ENCODE measurements around the gene CDHR5.
A peak's percentile ranks its signal among the peaks of the same experiment; 100 is the strongest.

Gene CDHR5

GRCh38 chr11:612201-612960 is 12.4 kb downstream of the CDHR5 start:
- DNase-seq (ENCODE audit: insufficient read length, low spot score) (peak; percentile 36), FAIRE-seq (no peak)

GRCh38 chr11:611001-611996 is 13.5 kb downstream of the CDHR5 start:
- DNase-seq (ENCODE audit: insufficient read length, low spot score), result no peak
- FAIRE-seq, result no peak

- no peak for DNase-seq (ENCODE audit: insufficient read length, low spot score)
- no peak for FAIRE-seq
These were observed 14.5 kb downstream of the CDHR5 start for GRCh38 chr11:610146-610801.

- FAIRE-seq (no peak), DNase-seq (ENCODE audit: insufficient read length, low spot score) (no peak)
These were observed 15.4 kb downstream of the CDHR5 start for GRCh38 chr11:609341-609811.

GRCh38 chr11:608791-609251 is 15.9 kb downstream of the CDHR5 start:
- FAIRE-seq, result no peak

GRCh38 chr11:607971-608659 is 16.6 kb downstream of the CDHR5 start:
- no peak for DNase-seq (ENCODE audit: insufficient read length, low spot score)
- FAIRE-seq, result no peak

More at GRCh38 chr11:608791-609251, 15.9 kb downstream of the CDHR5 start:
- DNase-seq (ENCODE audit: insufficient read length, low spot score), result no peak

DNA sequence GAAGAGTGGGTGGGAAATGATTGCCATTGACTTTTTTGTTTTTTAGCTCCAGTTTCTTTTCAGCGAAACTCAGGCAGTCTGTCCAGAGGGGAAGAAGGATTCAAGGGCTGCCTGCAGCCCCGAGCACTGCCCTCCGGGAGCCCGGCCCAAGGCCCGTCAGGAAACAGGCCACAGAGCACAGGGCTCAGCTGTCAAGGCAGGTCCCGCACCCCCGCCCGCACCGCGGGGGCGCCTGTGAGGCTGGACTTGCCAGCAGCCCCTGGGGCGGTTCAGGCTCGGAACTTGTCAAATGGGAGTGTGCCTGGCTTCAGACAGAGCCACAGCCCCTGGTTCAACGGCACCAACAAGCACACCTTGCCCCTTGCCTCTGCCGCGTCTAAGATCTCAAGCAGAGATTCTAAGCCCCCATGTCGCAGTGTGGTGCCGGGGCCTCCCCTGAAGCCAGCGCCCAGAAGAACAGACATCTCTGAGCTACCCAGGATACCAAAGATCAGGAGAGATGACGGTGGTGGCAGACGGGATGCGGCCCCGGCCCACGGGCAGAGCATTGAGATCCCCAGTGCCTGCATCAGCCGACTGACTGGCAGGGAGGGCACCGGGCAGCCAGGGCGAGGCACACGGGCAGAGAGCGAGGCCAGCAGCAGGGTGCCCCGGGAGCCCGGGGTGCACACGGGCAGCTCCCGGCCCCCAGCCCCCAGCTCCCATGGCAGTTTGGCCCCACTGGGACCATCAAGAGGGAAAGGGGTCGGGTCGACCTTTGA is 17.6 kb downstream of the CDHR5 start:
- FAIRE-seq (no peak), DNase-seq (ENCODE audit: insufficient read length, low spot score) (no peak)

DNA sequence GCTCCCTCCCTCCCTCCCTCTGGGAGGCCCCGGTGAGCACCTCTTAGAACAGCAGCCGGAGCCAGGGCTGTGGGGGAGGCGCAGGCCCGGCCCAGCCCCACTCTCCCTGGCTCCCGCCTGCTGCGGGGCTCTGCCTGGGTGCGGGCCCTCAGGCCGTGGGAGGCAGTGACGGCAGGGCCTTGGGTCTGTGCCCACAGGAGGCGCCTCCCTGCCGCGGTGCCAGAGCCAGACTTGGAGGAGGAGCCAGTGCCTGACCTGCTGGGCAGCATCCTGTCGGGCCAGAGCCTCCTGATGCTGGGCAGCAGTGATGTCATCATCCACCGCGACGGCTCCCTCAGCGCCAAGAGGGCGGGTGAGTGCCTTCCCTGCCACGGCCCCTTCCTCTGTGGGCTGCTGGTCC is 18.5 kb downstream of the CDHR5 start:
- DNase-seq (ENCODE audit: insufficient read length, low spot score), result no peak
- no peak for FAIRE-seq

GRCh38 chr11:605286-606129 is 19.2 kb downstream of the CDHR5 start:
- no peak for FAIRE-seq

DNA sequence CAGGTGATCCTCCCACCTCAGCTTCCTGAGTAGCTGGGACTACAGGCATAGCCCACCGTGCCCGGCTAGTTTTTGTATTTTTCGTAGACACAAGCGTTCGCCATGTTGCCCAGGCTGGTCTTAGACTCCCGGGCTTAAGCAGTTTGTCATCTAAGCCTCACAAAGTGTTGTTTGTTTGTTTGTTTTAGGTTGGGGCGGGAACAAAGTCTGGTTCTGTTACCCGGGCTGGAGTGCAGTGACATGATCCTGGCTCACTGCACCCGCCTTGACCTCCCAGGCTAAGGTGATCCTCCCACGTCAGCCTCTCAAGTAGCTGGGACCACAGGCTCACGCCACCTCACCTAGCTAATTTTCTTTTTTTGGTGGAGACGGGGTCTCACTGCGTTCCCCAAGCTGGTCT is 21.6 kb downstream of the CDHR5 start:
- FAIRE-seq, result no peak

More at GRCh38 chr11:605286-606129, 19.2 kb downstream of the CDHR5 start:
- no peak for DNase-seq (ENCODE audit: insufficient read length, low spot score)

GRCh38 chr11:601573-602245 is 23.0 kb downstream of the CDHR5 start:
- no peak for FAIRE-seq
- no peak for DNase-seq (ENCODE audit: insufficient read length, low spot score)

More for the DNA sequence above, 21.6 kb downstream of the CDHR5 start:
- DNase-seq (ENCODE audit: insufficient read length, low spot score), result no peak

- no peak for FAIRE-seq
- DNase-seq (ENCODE audit: insufficient read length, low spot score), result no peak
These were observed 26.6 kb downstream of the CDHR5 start for GRCh38 chr11:598005-598680.

GRCh38 chr11:597166-597725 is 27.5 kb downstream of the CDHR5 start:
- DNase-seq (ENCODE audit: insufficient read length, low spot score) (no peak), FAIRE-seq (no peak)

GRCh38 chr11:596374-596773 is 28.4 kb downstream of the CDHR5 start:
- DNase-seq (ENCODE audit: insufficient read length, low spot score) (no peak), FAIRE-seq (no peak)

DNA sequence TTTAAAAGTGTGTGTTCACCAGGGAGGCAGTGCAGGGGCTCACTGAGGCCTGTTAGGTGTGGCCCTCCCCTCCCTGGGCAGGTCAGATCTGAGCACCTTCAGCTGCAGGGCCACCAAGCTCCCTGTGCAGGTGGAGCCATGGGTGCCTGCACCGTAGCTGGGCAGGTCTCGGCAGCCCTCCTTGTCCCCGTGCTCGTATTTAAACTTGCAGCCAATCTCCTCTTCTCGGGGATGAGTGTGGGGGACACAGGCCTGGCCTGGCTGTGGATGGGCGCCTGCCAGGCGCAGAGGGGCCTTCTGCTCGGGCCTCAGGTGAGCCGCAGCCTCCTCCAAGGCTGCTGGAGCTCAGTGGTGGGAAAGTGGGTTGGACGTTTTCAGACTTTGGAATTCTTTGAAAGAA is 29.4 kb downstream of the CDHR5 start:
- DNase-seq (ENCODE audit: insufficient read length, low spot score), result no peak
- FAIRE-seq, result no peak

DNA sequence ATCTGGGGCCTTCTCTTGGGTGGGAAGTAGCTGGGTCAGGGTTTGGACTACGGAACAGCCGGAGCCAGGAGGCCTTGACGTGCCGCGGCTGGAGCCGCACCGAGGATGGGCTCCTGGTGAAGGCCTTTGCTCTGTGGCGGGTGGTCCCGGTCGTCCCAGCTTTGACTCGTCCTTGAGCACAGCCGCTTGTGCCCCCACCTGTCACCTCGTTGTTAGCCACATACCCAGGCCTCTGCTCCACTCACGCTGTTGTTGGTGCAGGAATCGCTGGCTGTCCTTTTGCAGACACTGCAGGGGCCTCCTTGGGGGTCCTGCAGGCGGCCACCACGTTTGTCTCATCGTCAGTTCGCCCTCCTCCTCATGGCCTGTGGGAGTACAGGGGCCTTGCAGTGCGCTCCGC is 31.4 kb downstream of the CDHR5 start:
- no peak for FAIRE-seq

GRCh38 chr11:592918-593317 is 31.8 kb downstream of the CDHR5 start:
- FAIRE-seq, result no peak
- no peak for DNase-seq (ENCODE audit: insufficient read length, low spot score)

More for the DNA sequence above, 31.4 kb downstream of the CDHR5 start:
- no peak for DNase-seq (ENCODE audit: insufficient read length, low spot score)

All from HTR-8/SVneo (cell line).